ENCODE measurements around the gene ZFAND3.
A peak's percentile ranks its signal among the peaks of the same experiment; 100 is the strongest.

Gene ZFAND3, protein sequence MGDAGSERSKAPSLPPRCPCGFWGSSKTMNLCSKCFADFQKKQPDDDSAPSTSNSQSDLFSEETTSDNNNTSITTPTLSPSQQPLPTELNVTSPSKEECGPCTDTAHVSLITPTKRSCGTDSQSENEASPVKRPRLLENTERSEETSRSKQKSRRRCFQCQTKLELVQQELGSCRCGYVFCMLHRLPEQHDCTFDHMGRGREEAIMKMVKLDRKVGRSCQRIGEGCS

DNA sequence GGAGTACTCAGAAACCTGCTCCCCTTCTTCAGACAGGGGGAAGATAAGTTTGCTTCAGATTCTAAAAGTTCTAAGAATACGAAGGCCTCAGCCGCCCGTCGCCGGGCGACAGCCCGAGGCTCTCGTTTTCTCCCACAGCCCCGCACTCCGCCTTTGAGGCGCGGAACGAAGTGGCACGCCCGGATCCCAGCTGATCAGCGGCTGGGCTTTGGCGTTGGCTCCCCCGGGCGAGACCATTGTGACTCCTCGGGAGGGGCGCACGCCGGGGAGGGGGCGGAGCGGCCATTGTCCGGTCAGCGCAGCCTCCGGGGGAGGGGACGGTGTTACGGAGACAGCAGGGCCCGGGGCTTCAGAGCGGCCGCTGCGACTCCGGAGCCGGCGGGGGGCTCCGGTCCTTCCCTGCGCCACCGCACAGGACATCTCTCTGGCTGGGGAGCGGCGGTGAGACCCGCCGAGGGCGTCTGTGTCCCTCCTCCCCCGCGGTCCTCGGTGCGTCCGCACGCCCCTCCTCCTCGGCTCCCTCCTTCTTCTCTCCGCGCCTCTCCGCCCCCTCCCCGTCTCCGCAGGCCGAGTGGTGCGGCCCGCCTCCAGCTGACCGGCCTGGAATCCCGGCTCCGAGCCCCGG, at the start of gene ZFAND3:
Gene ZFAND3 (plus strand): TSS at position 551 of the 625 bp plus-strand sequence. CDS start 219 bp downstream, outside the sequence.
- ATAC-seq, result peak; percentile 73
- peak; percentile 94 for DNase-seq
- Mint-ChIP-seq H3K4me1 (peaks cover 55% of the 10 kb centered on the region), H3K27ac (peak within 1 kb of the TSS; percentile 91), H3K9me3 (no peaks in the 10 kb centered on the region), H3K36me3 (ENCODE audit: low read depth) (peaks cover 5% of the 10 kb centered on the region), H3K4me3 (peak within 1 kb of the TSS; percentile 88), H3K27me3 (no peaks in the 10 kb centered on the region)

GRCh38 chr6:37774028-37774680, 45.4 kb upstream of the ZFAND3 start:
- Mint-ChIP-seq H3K27ac (no peak overlapping the region), H3K27me3 (peaks cover 7% of the 10 kb centered on the region), H3K9me3 (peaks cover 8% of the 10 kb centered on the region), H3K36me3 (ENCODE audit: low read depth) (no peaks in the 10 kb centered on the region), H3K4me1 (no peaks in the 10 kb centered on the region), H3K4me3 (no peak overlapping the region)
- DNase-seq (no peak), ATAC-seq (no peak)

DNA sequence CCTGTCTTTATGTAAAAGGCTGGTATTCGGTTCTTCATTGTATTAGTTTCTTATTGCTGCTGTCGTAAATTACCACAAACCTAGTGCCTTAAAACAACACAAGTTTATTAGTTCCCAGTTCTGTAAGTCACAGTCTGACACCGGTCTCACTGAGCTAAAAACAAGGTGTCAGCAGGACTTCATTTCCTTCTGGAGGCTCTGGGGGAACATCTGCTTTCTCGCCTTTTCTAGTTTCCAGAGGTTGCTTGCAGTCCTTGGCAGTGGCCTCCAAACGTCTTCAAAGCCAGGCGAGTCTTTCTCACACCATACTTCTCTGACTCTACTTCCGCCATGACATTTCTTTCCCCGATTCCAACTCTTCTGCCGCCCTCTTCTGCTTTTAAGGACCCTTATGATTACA, 43.0 kb upstream of the ZFAND3 start:
- Mint-ChIP-seq H3K4me3 (no peak overlapping the region), H3K36me3 (ENCODE audit: low read depth) (no peaks in the 10 kb centered on the region)
- DNase-seq, result no peak

GRCh38 chr6:37777272-37777834, 42.2 kb upstream of the ZFAND3 start:
- Mint-ChIP-seq H3K4me3 (no peak overlapping the region), H3K27me3 (peaks cover 10% of the 10 kb centered on the region), H3K4me1 (no peaks in the 10 kb centered on the region), H3K9me3 (peaks cover 8% of the 10 kb centered on the region), H3K27ac (no peak overlapping the region), H3K36me3 (ENCODE audit: low read depth) (no peaks in the 10 kb centered on the region)
- ATAC-seq (no peak), DNase-seq (no peak)

More for the DNA sequence above, 43.0 kb upstream of the ZFAND3 start:
- Mint-ChIP-seq H3K27ac (no peak overlapping the region), H3K27me3 (peaks cover 5% of the 10 kb centered on the region), H3K9me3 (peaks cover 8% of the 10 kb centered on the region), H3K4me1 (no peaks in the 10 kb centered on the region)
- no peak for ATAC-seq

DNA sequence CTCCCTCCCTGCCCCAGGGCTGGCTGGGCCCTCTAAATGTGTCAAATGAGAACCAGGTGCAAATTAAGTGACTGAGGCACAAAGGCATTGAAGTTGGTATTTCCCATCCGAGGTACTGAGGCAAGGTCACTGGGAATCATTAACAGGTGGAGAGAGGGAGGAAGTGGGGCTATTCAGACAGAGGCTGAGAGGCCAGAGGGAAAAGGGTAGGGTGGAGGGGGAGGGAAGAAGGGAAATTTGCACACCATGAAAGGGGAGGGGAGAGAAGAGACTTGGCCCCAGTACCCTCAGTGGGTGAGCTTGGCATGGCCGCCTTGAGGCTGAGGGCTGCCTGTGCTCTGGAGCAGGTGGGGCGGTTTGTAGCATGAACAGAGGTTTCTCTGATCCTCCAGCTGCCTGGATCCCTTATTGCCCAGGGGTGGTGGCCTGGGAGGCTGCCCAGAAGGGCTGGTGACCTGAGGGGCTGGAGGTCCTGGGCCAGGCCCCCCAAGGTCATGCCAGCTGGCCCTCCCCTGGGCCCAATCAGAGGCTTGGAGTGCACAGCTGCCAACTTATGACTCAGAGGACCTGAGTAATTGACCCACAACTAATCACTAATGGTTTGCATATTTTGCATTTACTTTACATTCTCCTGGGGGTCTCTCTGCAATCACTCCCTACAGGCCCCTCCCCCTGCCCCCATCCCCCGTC, 40.3 kb upstream of the ZFAND3 start:
- no peaks in the 10 kb centered on the region for H3K9me3 Mint-ChIP-seq
- peaks cover 20% of the 10 kb centered on the region for H3K27me3 Mint-ChIP-seq
- no peak for ATAC-seq
- H3K4me1 Mint-ChIP-seq, result peaks cover 11% of the 10 kb centered on the region
- H3K4me3 Mint-ChIP-seq, result no peak overlapping the region
- H3K27ac Mint-ChIP-seq, result no peak overlapping the region
- DNase-seq, result no peak
- no peaks in the 10 kb centered on the region for H3K36me3 Mint-ChIP-seq (ENCODE audit: low read depth)

DNA sequence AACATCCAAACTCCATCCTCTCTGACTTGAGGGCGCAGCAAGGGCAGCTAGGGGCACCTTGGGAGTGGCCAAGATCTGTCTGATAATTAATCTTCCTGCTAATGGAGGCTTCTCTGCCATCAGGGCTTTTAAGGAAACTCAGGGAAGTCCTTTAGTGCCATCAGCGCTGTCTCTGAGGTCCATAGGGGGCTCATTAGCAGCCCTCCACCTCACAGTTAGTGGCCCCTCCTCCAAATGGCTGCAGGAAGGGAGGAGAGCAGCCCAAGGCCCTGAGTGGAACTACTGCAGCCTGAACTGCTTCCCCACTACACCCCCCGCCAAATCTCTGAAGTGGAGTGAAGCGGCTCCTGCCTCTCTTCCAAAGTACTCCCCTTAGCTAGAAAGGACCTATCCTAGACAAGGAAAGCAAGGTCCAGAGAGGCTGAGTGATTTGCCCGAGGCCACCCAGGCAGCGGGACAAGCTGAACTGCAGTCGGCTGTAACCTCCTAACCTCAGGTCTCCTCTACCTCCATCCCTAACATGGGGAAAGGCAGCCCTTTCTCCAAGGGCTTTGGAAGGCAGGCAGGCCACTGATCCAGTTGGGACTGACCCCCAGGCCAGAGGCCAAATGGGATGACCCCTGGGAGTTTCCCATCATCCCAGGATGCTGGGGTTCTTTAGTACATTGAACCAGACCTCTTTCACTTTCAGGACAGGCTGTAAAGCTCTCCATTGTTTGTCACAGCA, 39.5 kb upstream of the ZFAND3 start:
- Mint-ChIP-seq H3K9me3 (no peaks in the 10 kb centered on the region), H3K36me3 (ENCODE audit: low read depth) (no peaks in the 10 kb centered on the region), H3K27ac (no peak overlapping the region), H3K27me3 (peaks cover 28% of the 10 kb centered on the region), H3K4me1 (peaks cover 12% of the 10 kb centered on the region), H3K4me3 (no peak overlapping the region)
- DNase-seq (no peak), ATAC-seq (no peak)

- no peaks in the 10 kb centered on the region for H3K36me3 Mint-ChIP-seq (ENCODE audit: low read depth)
- H3K4me3 Mint-ChIP-seq, result no peak overlapping the region
- peaks cover 12% of the 10 kb centered on the region for H3K4me1 Mint-ChIP-seq
- H3K27ac Mint-ChIP-seq, result no peak overlapping the region
- ATAC-seq (no peak), DNase-seq (no peak)
- H3K9me3 Mint-ChIP-seq, result no peaks in the 10 kb centered on the region
- H3K27me3 Mint-ChIP-seq, result peaks cover 35% of the 10 kb centered on the region
Observed at GRCh38 chr6:37781788-37782187, 37.7 kb upstream of the ZFAND3 start.

- Mint-ChIP-seq H3K9me3 (no peaks in the 10 kb centered on the region), H3K36me3 (ENCODE audit: low read depth) (no peaks in the 10 kb centered on the region), H3K4me1 (peaks cover 12% of the 10 kb centered on the region), H3K4me3 (peak overlapping the region; percentile 74), H3K27me3 (peaks cover 35% of the 10 kb centered on the region), H3K27ac (peak overlapping the region; percentile 17)
- DNase-seq, result peak; percentile 18
- ATAC-seq, result peak; percentile 27
Observed at GRCh38 chr6:37783025-37783855, 36.3 kb upstream of the ZFAND3 start.

GRCh38 chr6:37783856-37784584, 35.5 kb upstream of the ZFAND3 start:
- no peaks in the 10 kb centered on the region for H3K36me3 Mint-ChIP-seq (ENCODE audit: low read depth)
- H3K4me3 Mint-ChIP-seq, result peak overlapping the region; percentile 74
- ATAC-seq (peak; percentile 69), DNase-seq (peak; percentile 34)
- no peaks in the 10 kb centered on the region for H3K9me3 Mint-ChIP-seq
- no peak overlapping the region for H3K27ac Mint-ChIP-seq
- peaks cover 35% of the 10 kb centered on the region for H3K27me3 Mint-ChIP-seq
- H3K4me1 Mint-ChIP-seq, result peaks cover 12% of the 10 kb centered on the region

DNA sequence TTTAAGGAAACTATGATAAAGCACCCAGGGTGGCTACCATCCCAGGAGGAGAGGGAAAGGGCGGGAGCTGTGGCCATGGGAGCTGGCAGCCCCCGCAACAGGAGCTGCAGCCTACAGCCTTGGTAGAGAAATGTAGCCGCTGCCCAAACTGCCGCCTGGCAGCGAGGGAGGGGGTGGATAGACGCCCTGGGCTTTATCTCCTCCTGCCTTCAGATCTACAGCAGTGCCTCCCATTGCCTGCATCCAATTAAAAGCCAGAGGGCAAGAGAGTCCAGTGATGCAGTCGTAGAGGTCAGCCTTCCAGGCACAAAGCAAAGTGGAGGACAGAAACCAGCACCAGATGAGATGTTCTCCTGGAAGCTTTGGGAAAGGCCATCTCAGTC, 35.0 kb upstream of the ZFAND3 start:
- H3K27me3 Mint-ChIP-seq, result peaks cover 35% of the 10 kb centered on the region
- no peak overlapping the region for H3K27ac Mint-ChIP-seq
- H3K9me3 Mint-ChIP-seq, result no peaks in the 10 kb centered on the region
- peak overlapping the region; percentile 74 for H3K4me3 Mint-ChIP-seq
- H3K4me1 Mint-ChIP-seq, result peaks cover 12% of the 10 kb centered on the region
- H3K36me3 Mint-ChIP-seq (ENCODE audit: low read depth), result no peaks in the 10 kb centered on the region
- ATAC-seq (no peak), DNase-seq (no peak)

- no peak overlapping the region for H3K4me3 Mint-ChIP-seq
- peaks cover 35% of the 10 kb centered on the region for H3K27me3 Mint-ChIP-seq
- DNase-seq, result no peak
- ATAC-seq, result no peak
- no peaks in the 10 kb centered on the region for H3K36me3 Mint-ChIP-seq (ENCODE audit: low read depth)
- H3K9me3 Mint-ChIP-seq, result no peaks in the 10 kb centered on the region
- peaks cover 12% of the 10 kb centered on the region for H3K4me1 Mint-ChIP-seq
- H3K27ac Mint-ChIP-seq, result no peak overlapping the region
Observed at GRCh38 chr6:37785002-37785662, 34.4 kb upstream of the ZFAND3 start.

DNA sequence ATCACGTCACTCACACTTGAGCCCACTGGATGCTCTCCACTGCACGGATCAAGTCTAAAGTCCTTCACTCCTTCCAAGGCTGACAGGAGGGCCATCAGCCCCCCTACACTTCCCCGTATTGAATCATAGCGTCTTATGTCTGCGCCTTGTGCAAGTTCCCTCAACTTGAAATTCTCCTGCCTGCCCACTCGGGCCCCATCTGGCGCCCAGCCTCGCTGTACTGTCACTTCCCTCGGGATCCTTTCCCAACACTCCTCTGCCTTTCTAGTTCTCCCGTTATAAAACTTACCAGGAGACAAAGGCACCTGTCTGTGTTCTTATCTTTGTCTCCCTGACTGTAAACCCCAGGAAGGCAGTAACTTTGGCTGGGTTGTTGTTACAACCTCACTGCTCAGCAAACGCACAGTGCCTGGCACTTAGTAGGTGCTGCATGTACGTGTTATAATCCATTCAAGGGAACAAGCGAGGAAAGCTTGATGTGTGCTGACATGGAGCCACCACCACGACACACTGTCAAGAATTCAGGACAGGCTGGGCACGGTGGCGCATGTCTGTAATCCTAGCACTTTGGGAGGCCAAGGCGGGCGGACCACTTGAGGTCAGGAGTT, 33.8 kb upstream of the ZFAND3 start:
- Mint-ChIP-seq H3K9me3 (no peaks in the 10 kb centered on the region), H3K27ac (no peak overlapping the region), H3K36me3 (ENCODE audit: low read depth) (no peaks in the 10 kb centered on the region), H3K4me1 (peaks cover 13% of the 10 kb centered on the region), H3K27me3 (peaks cover 35% of the 10 kb centered on the region), H3K4me3 (no peak overlapping the region)
- DNase-seq (no peak), ATAC-seq (no peak)

All from activated naive CD8-positive, alpha-beta T cell treated with anti-CD3 and anti-CD28 coated beads, Interleukin-2, amount 50 U/mL, for 24 hours (primary cell).